Stimulated activated CD4-positive, alpha-beta T cell treated with anti-CD3 and anti-CD28 coated beads, TNF-alpha, amount 100 ng/mL, for 4 hours (primary cell): ENCODE results near the gene ECEL1.

Experiments
- DNase-seq, 3 experiments: peaks; one replicate each; pipeline ENCODE4 v3.0.0-alpha.2; 2020; ENCODE audit warnings: low read depth in 3 of 3

The ECEL1 gene

DNA sequence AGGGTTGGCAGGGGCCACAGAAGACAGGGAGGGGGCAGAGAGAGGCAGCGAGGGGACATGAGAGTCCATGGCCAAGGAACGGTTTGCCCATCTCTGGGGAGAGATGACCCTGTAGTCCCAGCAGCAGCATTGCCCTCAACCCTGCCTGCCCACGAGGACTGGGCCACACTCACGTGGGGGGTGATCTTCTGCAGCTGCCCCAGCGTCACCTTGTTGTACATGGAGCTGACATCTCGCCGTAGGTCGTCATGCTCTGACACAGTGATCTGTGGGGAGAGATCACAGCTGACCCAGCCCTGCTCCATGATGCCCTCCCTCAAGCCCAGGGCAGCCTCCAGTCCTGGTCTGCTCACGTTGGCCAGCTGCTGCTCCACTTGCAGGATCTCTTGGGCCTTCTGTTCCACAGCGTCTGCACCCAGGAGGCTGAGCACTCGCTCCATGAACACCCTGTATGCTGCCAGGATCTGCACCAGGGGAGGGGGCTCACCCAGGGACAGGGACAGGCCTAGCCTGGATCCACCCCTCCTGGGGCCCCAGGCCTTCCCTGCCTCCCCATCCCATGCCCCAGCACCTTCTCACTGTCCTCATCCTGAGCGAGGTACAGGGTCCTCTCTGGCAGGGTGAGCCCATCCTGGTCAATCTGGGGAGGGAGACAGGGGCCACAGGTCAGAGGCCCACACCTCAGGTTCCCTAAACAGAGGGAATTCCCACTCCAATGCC, 2.8 kb downstream of the ECEL1 start:
- no peak for DNase-seq

DNA sequence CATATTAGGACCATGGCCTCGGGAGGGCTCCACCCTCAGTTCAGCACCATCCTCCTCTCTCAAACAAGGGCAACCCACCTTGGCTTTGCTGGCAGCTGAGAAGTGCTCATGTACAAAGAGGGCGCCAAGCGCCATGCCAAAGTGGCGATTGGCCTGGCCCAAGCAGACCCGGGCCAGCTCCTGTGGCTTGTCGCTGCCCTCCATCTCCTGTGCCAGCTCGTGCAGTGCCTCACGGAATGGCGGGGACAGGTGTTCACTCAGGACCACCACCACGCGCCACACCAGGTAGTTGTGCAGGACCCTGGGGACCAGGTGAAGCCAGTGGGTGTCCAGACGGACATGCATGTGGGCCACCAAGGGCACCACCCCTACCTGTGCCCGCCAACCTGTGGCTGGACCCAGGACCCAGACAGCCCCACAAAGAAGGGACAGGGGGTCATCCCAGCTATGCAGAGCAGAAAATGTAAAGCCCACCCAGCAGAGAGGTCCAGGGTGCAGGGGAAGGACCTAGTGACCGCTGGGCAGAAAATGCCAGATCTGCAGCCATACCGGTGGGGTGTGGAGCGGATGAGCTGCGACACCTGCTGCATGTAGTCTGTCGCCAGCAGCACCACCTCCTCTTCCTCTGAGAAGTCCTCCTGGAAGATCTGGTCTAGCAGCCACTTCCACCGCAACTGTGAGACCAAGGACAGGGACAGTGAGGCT, 3.6 kb downstream of the ECEL1 start:
- no peak for DNase-seq

DNA sequence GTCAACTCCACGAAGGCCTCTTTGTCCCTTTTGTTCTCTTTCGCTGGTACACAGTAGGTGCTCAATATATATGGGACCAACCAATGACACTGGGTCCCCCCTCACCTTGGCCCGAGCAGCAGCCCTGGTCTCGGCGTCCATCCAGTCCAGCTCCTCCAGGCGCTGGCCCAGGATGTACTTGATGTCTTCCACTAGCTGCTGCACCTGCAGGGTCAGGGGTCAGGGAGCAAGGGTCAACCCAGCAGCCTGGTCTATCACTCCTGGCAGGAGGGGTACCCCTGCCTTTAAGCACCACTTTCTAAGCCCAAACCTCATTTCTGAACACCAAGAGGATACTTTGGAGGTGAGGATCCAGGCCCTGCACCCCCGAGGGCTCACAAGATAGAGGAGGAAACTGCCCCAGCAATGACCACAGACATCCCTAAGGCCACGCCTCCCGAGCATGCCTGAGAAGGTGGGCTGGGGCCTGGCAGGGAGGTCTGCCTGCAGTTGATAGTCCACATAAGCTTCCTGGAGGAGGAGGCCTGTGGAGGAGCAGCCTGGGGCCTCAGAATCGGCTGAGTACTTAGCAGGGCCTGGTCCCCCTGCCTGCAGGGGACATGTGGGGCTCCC, 4.2 kb downstream of the ECEL1 start:
- no peak for DNase-seq

DNA sequence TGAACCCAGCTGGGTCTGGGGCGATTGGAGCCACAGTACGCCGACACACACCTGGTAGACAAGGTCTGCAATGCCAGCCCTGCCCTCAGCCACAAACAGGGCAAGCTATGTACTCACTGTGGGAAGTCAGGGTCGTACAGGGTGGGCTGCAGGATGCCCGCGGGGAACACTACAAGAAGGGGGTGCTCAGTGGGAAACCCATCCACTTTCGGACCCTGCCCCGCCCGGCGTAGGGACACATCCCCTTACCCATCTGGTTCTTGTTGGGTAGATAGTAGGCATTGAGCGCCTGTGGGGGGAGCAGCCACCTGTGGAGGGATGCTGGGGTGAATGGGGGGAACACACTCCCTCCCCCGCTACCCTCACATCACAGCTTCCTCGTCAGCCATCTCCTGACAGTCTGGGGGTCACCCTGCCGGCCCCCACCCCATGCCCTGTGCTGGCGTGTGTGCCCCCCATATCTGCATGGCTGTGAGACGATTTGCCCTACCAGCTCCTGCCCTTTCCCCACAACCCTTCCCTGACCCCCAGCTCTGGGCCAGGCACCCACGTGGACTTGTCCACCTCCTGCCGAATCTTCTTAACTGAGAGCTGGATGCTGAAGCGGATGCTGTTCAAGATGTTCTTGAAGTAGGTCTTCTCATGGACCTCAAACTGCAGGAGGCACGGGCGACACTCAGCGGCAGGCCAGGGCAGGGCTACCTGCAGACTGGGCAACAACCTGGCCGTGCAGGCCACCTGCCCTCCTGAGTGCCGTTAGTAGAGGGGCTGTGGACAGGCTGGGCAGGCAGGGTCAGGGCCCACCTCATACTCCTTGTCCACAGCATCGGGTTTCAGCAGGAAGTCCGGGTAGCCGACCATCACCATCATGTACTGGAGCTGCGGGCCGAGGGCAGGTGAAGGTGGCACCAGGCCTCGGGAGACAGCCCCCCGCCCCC, 5.1 kb downstream of the ECEL1 start:
- no peak for DNase-seq

DNA sequence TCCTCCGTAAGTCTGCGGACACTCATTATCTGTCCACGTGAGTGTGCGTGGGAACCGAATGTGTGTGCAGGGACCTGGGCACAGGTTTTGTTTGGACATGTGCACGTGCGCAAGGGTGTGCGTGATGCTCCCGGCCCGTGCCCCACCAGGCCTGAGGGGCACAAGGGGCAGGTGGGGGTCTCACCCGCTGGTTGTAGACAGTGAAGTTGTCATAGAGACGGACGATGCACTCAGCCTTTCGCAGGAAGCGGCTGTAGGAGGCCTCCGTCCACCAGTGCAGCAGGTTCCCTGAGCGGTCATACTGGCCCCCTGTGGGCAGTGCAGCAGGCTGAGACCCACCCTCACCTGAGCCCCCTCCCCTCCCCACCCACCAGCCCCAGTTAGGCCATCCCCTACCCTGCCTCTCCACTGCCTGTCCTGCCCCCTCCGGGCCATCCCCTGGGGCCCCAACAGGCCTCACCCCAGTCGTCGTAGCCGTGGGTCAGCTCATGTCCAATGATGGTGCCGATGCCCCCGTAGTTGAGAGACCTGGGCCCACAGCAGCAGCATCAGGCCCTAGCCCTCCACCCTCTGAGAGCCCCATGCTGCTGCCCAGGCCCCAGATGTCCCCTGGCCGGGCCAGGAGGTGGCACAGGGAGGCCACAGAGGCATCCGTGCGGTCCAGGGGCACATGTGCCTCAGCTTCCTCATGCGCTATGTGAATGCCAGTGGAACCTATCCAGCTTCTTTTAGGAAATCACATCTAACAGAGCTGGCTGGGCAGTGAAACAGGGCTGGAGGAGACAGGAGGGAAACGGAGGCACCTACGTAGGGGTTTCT, 6.1 kb downstream of the ECEL1 start:
- DNase-seq, result no peak

DNA sequence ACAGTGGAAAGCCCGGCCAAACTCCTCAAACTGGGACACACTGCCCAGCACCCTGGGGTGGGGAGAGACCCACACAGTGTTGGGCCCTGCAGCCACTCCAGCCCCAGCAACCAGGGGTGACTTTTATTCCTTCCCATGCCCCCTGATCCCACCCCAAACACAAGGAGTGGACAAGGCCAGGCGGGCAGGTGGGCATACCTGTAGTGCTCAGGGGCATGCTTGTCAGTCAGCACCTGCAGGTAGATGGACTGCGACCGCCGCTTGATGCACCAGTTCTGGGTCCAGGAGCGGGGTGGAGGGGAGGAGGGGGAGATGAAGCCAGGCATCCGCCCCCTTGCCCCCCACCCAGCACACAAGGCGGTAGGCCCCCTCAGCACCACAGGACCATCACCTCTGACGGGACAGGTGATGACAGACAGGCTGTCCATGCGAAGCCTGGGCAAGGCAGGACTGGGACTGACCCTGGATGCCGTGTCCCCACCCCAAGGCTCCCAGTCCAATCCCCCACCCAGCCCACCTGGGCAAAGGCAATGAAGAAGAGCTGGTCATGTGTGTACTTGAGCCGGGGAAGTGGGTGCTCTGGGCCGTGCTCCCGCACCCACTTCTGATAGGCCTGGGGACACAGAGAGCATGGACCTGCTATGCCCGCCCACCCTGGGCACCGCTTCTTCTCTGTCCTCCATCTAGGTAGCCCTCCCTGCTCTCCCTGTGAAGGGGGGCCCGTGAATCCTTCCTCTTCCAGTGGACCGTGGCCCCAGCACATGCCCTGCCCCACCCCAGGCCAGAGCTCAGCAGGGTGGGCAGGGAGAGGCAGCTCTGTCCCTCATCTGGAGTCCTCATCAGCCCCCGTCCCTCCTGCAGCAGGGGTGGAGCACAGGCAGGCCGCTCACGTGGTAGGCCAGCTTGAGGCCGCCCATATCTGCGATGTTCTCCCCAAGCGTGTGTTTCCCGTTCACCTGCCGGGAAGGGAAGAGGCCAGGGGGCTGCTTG, 7.1 kb downstream of the ECEL1 start:
- no peak for DNase-seq

DNA sequence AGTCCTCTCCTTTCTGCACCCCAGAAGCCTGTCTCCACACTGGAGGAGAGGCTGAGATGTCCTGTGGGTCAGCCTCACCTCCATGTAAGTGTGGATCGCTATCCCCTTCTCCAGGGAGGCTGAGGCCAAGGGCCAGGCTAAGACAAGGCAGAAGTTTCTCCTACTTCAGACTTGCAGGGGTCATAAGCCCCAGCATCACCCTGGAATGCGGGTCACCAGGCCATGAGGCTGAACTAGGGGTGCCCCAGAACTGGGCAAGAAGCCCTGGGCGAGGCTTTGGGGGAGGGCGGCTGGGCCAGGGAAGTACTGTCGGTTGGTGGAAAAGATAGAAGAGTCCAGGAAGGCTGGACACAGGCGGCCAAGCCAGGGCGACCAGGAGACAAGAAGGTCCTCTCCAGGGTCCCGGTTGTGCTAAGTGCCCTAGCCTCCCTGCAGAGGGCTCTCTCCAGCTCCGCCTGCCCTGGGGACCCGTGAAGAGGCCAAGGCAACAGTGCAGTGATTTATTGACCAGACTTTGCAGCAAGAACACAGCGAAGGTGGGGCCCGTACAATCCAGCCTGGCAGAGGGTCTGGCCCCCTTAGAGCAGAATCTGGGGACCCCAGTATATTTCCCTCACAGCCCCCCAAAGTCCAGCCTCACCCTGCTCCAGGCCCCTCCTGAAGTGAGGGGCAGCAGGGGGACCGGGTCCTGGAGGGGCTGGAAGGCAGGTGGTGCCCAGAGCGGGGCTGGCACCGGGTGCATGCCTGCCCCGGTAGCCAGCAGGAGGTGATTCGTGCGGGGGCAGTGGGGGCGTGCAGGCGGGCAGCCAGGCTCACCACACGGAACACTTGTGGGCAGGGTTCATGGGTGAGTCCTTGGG, 8.1 kb downstream of the ECEL1 start:
- DNase-seq, result no peak

DNA sequence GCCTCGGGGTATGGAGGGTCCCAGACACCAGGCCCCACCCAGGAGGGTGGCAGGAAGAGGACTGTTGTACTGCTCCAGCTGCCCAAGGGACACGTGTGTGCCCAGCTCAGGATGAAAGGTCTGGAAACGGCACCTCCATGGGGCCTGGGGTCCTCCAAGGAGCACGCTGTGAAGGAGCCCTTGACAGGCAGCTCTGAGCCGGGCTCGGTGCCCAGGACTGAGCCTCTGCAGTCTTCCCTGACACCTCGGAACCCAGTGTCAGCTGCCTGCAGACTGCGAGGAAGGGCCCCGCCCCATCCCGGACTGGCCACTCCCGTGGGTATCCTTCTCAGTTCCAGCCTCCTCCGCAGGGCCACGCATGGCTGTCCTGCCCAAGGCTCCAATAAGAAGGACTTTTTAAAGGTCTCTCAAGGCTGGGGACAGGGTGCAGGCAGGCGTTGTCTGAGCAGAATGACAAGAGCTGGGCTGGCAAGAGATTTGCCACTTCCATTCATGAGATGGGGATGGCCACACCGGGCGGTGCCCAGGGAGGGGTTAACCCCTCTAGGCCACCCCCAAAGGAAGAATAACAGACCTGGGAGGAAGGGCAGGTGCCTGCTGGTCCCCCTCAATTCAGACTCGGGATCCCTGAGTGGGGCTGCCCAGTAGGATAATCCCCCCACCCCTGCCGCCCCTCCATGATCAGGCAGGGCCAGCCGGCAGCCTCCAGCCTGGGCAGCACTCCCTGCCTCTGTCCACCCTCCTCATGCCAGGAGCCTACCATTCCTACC, 8.9 kb downstream of the ECEL1 start:
- DNase-seq, result no peak

DNA sequence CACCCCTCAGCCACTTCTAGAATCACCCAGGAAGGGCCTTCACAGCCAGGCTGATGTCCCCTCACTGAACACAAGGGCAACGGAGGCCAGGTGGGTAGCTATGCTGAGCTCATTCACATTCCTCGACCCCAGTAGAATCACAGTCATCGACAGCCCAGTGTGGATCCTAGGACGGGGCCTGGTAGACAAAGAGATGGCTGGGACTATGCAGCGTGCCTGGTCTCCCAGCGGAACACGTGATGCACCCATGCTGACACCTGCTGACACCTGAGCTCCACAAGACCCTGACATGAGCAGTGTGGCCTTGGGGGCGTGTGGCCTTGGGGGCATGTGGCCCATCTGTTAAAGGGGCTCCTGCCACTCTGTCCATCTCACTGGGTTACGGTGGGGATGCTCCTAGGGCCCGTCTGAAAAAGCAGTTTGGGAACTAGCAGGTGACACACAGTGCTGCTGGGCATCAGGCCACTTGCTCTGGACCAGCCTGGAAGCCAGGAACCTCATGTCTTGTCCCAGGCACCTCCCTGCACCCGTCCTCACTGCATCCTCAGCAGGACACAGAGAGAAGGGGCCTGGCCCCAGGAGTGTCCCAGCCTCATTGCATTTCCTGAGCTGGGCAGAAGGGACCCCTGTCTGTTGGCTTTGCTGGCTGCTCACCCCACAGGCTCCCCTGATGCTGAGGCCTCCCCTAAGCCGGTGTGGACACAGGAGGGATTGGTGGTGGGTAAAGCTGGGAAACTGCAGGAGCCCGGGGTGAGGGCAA, 9.7 kb downstream of the ECEL1 start:
- DNase-seq, result no peak

DNA sequence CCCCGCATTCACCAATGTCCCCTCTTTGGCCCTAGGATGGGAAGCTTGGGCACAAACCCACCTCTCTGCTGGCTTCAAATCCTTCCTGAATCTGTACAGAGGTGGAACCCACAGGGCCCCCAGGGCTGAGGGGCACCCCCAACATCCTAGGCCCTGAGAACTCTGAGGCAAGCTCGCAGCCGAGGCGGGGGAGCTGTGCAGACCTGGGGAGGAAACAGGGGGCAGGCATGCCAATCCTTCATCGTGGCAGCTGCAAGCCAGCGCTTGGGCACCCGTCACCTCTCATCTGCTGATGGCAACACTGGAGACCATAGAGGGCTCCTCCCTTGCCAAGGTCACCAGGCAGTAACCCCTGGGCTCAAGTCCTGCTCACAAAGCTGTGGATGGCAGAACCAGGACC, 10.8 kb downstream of the ECEL1 start:
- no peak for DNase-seq

DNA sequence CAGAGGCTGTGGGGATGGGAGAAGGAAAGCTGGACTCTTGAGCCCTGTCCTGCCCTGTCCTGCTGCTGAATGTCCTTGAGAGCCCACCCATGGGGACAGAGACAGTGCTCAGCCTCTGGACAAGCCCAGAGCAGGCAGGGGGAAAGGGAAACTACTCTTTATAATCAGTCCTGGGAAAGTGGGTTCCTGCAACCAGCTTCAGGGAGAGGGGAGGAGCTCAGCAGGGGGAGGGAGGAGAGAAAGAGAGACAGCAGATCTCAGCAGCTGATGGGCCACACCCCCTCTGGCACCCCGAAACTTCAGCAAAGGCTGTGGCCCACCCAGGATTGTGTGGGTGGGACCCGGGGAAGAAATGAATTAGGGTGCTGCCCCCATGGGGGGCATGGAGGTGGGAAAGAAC, 11.6 kb downstream of the ECEL1 start:
- no peak for DNase-seq

DNA sequence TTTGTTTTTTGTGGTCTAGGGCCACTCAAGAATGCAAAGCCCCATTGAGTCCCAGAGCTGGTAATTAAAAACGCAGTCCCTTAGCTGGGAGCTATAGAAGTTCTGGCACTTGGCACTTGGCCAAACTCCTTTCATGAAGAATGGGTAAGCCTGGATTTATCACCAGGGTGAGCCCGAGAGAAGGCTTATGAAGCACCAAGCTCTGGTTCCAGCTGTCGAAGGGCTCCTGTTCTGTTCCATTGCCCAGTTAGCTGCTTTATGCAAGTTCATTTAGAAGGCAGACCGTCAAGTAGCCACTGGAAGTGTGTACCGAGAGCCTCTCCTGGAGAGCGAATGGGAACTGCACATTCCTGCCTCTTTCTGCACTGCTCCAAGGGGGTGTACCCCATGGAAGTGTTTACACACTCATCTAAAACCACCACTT, 14.2 kb downstream of the ECEL1 start:
- no peak for DNase-seq

DNA sequence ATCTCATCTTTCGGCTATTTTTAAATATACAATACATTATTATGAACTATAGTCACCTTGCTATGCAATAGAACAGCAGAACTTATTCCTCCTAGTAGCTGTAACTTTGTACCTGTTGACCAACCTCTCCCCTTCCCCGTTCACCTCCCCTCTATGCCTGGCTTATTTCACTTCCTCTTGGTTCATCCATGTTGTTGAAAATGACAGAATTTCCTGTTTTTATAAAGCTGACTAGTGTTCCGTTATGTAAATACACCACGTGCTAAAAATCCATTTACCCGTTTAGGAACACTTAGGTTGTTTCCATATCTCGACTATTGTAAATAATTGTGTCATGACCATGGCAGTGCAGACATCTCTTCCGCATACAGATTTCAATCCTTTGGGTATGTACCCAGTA, 21.4 kb downstream of the ECEL1 start:
- DNase-seq, result no peak

DNA sequence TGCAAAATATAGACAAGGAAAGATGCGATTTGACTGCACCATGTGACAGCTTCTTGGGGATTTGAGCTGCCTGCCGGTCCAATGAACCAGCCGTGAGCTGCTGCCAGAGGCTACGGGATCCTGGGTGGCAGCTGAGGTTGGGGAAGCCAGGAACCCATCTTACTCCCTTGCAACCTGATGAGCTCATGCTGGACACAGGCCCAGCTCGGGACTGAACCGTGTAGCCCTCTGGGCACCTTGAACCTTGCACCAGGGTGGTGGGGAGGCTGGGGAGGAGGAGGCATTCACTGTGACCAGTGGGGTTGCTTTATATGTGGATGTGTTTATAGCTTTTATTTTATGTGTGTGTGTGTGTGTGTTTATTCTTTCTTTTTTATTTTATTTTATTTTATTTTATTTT, 22.6 kb downstream of the ECEL1 start:
- no peak for DNase-seq

DNA sequence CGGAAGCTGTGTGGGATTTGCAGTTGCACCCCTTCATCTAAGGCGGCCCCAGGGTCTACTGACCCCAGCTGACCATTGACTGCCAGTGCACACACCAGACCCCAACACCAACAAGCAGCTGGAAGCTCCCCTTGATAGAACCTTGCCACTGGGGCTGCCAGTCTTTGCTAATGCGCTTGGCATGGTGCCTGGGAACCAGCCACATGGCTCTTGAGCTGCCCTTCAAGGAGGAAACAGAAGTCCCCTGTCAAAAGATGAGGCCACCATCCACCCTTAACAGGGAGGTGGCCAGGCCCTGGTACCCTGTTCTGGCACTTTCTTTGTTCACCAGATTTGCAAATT, 23.1 kb downstream of the ECEL1 start:
- no peak for DNase-seq

DNA sequence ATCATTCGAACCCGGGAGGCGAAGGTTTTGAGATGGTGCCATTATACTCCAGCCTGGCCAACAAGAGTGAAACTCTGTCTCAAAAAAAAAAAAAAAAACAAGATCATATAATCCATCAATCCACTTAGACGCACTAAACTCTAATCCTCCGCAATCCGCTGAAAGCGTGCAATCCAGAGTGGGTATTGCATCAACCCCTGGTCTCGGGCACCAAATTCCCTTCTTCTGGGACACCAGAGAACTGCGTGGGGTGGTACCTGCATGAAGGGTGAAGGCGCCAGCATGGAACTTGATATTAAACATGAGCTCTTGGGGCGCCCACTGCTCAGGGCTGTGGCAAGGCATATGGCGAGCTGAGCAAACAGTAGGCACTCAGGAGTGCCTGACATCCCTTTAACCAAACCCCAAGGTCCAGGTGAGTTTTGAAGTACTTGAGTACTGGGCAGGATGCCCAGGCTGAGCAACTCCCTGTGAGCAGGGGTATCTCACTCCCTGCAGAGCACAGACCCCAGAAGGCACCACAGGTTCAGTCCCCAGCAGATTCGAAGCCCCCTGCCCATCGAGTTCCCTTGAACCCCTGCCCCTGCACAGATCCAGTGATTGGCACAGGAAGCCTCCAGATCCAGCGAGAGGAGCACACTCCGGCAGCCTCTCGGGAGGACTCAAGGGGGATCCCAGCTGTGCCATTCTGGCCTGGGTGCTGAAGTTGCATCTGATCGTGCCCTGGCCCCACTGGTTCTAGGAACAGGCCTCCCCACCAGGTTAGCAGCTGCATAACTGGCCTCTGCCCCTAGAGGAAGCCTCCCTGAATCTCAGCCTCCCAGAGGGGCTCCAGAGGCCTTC, 23.7 kb downstream of the ECEL1 start:
- DNase-seq, result no peak

DNA sequence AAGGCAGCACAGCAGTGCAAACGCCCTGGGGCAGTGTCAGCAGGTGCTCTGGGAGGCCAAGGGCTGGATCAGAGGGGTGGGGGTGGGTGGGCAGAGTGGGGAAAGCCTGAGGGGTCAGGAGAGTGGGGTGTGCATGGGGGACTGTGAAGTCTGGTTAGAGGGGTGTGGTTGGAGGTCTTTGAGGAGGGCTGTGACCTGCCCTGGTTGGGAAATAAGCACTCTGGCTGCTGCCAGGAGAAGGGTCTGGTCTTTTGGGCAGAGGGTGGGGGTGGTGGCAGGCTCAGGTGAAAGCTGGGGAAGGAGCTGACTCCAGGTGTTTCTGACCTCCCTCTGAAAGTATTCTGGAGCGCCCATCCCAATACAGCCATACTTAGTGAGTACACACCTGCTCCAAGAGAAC, 27.5 kb downstream of the ECEL1 start:
- no peak for DNase-seq
